Prostate gland (tissue), 2 donors: Measurements from ENCODE around the gene ARHGAP24.

Experiments
- POLR2A ChIP-seq: fragments of 450-650 bp; IDR thresholded peaks from one replicate; pipeline ENCODE4 v1.6.1; 2016; ENCODE audit warnings: antibody characterized with exemption, mild to moderate bottlenecking
- POLR2AphosphoS5 ChIP-seq: sonication (generic); formaldehyde crosslinking; IDR thresholded peaks from one replicate; pipeline ENCODE4 v1.6.1; 2017; ENCODE audit warnings: antibody characterized with exemption
- TF ChIP-seq, protein P1 (sequence below), 4 experiments: fragments of 200-600 bp in 2 of 4; fragments of 450-650 bp in 2 of 4; sonication (generic) in 2 of 4; IDR thresholded peaks; 1 replicate in 3 of 4; 2 replicates in 1 of 4; pipeline ENCODE4 v1.5.1; 2016 to 2019; ENCODE audit warnings: antibody characterized with exemption in 4 of 4, mild to moderate bottlenecking in 2 of 4, moderate library complexity in 2 of 4

DNA sequence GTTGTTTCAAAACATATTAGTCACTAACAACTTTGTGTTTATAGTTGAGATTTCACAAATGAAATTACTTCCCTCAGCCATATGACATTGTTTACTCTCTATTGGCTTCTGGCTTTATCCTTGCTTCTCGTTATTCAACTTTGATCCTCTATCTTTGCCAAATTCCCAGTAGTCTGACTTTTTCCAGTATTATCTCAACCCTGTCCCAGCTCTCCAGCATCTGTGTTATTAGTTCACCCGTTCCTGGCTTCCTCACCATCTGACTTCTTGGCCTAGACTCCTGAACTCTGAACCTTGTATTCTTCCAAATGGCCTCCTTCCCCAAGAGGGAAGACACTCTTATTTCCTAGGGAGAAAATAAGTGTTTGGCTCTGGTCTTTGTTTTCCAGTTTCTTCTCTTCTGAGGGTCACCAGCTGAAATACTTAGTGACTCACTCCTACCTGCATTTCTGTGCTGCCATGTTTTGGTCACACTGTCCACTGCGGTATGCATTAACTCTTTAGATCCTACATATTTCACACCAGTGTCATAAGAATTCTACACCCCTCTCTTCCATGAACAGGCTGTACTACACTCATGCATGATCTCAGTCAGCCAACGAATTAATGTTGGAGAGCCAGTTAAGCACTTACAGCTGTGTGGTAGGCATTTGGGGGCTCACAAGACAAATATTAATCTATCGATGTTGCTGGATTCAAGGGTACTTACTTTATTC is 17.0 kb upstream of the ARHGAP24 start:
- TF ChIP-seq, protein P1, sequence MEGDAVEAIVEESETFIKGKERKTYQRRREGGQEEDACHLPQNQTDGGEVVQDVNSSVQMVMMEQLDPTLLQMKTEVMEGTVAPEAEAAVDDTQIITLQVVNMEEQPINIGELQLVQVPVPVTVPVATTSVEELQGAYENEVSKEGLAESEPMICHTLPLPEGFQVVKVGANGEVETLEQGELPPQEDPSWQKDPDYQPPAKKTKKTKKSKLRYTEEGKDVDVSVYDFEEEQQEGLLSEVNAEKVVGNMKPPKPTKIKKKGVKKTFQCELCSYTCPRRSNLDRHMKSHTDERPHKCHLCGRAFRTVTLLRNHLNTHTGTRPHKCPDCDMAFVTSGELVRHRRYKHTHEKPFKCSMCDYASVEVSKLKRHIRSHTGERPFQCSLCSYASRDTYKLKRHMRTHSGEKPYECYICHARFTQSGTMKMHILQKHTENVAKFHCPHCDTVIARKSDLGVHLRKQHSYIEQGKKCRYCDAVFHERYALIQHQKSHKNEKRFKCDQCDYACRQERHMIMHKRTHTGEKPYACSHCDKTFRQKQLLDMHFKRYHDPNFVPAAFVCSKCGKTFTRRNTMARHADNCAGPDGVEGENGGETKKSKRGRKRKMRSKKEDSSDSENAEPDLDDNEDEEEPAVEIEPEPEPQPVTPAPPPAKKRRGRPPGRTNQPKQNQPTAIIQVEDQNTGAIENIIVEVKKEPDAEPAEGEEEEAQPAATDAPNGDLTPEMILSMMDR (IDR thresholded peaks at IDR 0.05): no peak
- TF ChIP-seq POLR2A (no peak), POLR2AphosphoS5 (no peak)
